GM23338 (cell line): ENCODE data around the gene HDHD5. TPM values are rescaled to one million over a fixed set of nuclear protein-coding genes. Genes with fewer than 3 reads are reported as not detected.

ENCODE experiments used
- ATAC-seq: fragments of 200-7000 bp; cut with Tn5 transposase; 3 replicates; pipeline ENCODE4 v1.9.1; 2020
- DNase-seq: peaks from one replicate; pipeline ENCODE4 v3.0.0-alpha.2; 2015; ENCODE audit warnings: low spot score
- H2AFZ ChIP-seq: fragments of 200-600 bp; sonication (generic); 2 replicates; pipeline ENCODE4 v1.8.0; 2016; ENCODE audit warnings: antibody characterized with exemption, mild to moderate bottlenecking, moderate library complexity
- H3F3A ChIP-seq: fragments of 200-600 bp; sonication (generic); replicated peaks from 2 replicates; pipeline ENCODE4 v1.8.0; 2017; ENCODE audit warnings: antibody characterized with exemption, mixed run types, low read depth
- H3K27ac ChIP-seq: fragments of 200-600 bp; sonication (generic); 2 replicates; pipeline ENCODE4 v1.6.1; 2016; ENCODE audit warnings: low read depth
- H3K27me3 ChIP-seq: fragments of 200-600 bp; sonication (generic); 2 replicates; pipeline ENCODE4 v1.8.0; 2016; ENCODE audit warnings: mild to moderate bottlenecking, mixed run types, moderate library complexity; ENCODE audit not compliant: insufficient read depth
- H3K36me3 ChIP-seq: fragments of 200-600 bp; sonication (generic); 2 replicates; pipeline ENCODE4 v1.8.0; 2016; ENCODE audit warnings: mild to moderate bottlenecking; ENCODE audit not compliant: insufficient read depth
- H3K4me1 ChIP-seq: fragments of 200-600 bp; sonication (generic); 2 replicates; pipeline ENCODE4 v1.8.0; 2016; ENCODE audit warnings: mild to moderate bottlenecking, moderate library complexity; ENCODE audit not compliant: insufficient read depth
- H3K4me2 ChIP-seq: fragments of 200-600 bp; sonication (generic); 2 replicates; pipeline ENCODE4 v1.7.1; 2017; ENCODE audit warnings: mixed run types
- H3K4me3 ChIP-seq: fragments of 200-600 bp; sonication (generic); 2 replicates; pipeline ENCODE4 v1.6.1; 2016; ENCODE audit warnings: mixed run types
- H3K79me2 ChIP-seq: fragments of 200-600 bp; sonication (generic); replicated peaks from 2 replicates; pipeline ENCODE4 v1.8.0; 2017; ENCODE audit warnings: mild to moderate bottlenecking; ENCODE audit not compliant: insufficient read depth
- H3K9me2 ChIP-seq: fragments of 200-600 bp; sonication (generic); 2 replicates; pipeline ENCODE4 v1.8.0; 2017; ENCODE audit not compliant: insufficient read depth
- H4K20me1 ChIP-seq: fragments of 200-600 bp; sonication (generic); replicated peaks from 2 replicates; pipeline ENCODE4 v1.8.0; 2017; ENCODE audit warnings: mild to moderate bottlenecking; ENCODE audit not compliant: insufficient read depth
- H3K27ac Mint-ChIP-seq: 2 replicates; pipeline ENCODE4 v1.8.0; 2020; ENCODE audit warnings: inconsistent platforms, mild to moderate bottlenecking, moderate library complexity, mixed read lengths
- H3K27me3 Mint-ChIP-seq: 3 replicates; pipeline ENCODE4 v1.8.0; 2022; ENCODE audit warnings: low read depth, mild to moderate bottlenecking, moderate library complexity, mixed read lengths, inconsistent platforms; ENCODE audit not compliant: insufficient read depth, poor library complexity
- H3K36me3 Mint-ChIP-seq: 3 replicates; pipeline ENCODE4 v1.8.0; 2021; ENCODE audit warnings: low read depth, mild to moderate bottlenecking, inconsistent platforms, moderate library complexity, mixed read lengths
- H3K4me1 Mint-ChIP-seq: 3 replicates; pipeline ENCODE4 v1.8.0; 2020; ENCODE audit warnings: mild to moderate bottlenecking, inconsistent platforms, mixed read lengths
- H3K4me3 Mint-ChIP-seq: 3 replicates; pipeline ENCODE4 v1.8.0; 2021; ENCODE audit warnings: moderate library complexity, mild to moderate bottlenecking, inconsistent platforms, mixed read lengths
- H3K9me3 Mint-ChIP-seq: 3 replicates; pipeline ENCODE4 v1.8.0; 2020; ENCODE audit warnings: moderate library complexity, mild to moderate bottlenecking, inconsistent platforms, mixed read lengths
- CREB1 ChIP-seq: fragments of 250-450 bp; sonication (Bioruptor Pico); IDR thresholded peaks from 2 replicates; pipeline ENCODE4 v1.5.0; 2020; ENCODE audit warnings: low read depth, mild to moderate bottlenecking, moderate library complexity
- ETS1 ChIP-seq: IDR thresholded peaks from 2 replicates; pipeline ENCODE4 v1.6.1; 2016; ENCODE audit warnings: antibody characterized with exemption
- EZH2 ChIP-seq: fragments of 200-600 bp; sonication (generic); IDR thresholded peaks from one replicate; pipeline ENCODE4 v1.8.0; 2017; ENCODE audit warnings: antibody characterized with exemption, mild to moderate bottlenecking, low read depth; ENCODE audit not compliant: unreplicated experiment
- EZH2phosphoT487 ChIP-seq: fragments of 200-600 bp; sonication (generic); IDR thresholded peaks from one replicate; pipeline ENCODE4 v1.8.1; 2018; ENCODE audit warnings: antibody characterized with exemption; ENCODE audit not compliant: unreplicated experiment
- JUNB ChIP-seq: IDR thresholded peaks from one replicate; pipeline ENCODE4 v1.6.1; 2016; ENCODE audit warnings: antibody characterized with exemption; ENCODE audit not compliant: unreplicated experiment
- NANOG ChIP-seq: IDR thresholded peaks from 2 replicates; pipeline ENCODE4 v1.6.1; 2016; ENCODE audit warnings: antibody characterized with exemption, borderline replicate concordance
- POLR2AphosphoS5 ChIP-seq: IDR thresholded peaks from 2 replicates; pipeline ENCODE4 v1.6.1; 2016; ENCODE audit warnings: antibody characterized with exemption, low read depth
- STAT1 ChIP-seq: IDR thresholded peaks from one replicate; pipeline ENCODE4 v1.6.1; 2016; ENCODE audit warnings: antibody characterized with exemption; ENCODE audit not compliant: unreplicated experiment
- ZNF114 ChIP-seq: fragments of 250-450 bp; sonication (Bioruptor Pico); IDR thresholded peaks from 2 replicates; pipeline ENCODE4 v1.5.0; 2020; ENCODE audit warnings: mild to moderate bottlenecking, moderate library complexity
- ZNF331 ChIP-seq: fragments of 250-450 bp; sonication (Bioruptor Pico); IDR thresholded peaks from 2 replicates; pipeline ENCODE4 v1.5.0; 2020; ENCODE audit warnings: low read depth, mild to moderate bottlenecking, moderate library complexity
- polyA plus RNA-seq: library from polyadenylated mRNA; unstranded; fragments of >200 nt; fragmentation: Nextera tagmentation; extraction: Ambion mirVana; gene quantifications from 2 replicates; pipeline ENCODE4 v1.2.1, GENCODE V29; 2016
- total RNA-seq: library from RNA; depleted of rRNA; stranded (reverse); fragments of >200 nt; shearing (Covaris generic); gene quantifications from 2 replicates; pipeline ENCODE4 v1.2.3, GENCODE V29; 2014
- TF ChIP-seq, protein P1 (sequence below): fragments of 250-450 bp; sonication (Bioruptor Pico); IDR thresholded peaks from 2 replicates; pipeline ENCODE4 v1.5.0; 2020; ENCODE audit warnings: mild to moderate bottlenecking, moderate library complexity
- TF ChIP-seq, protein P2 (sequence below), 2 experiments: fragments of 200-600 bp in 1 of 2; sonication (generic) in 1 of 2; conservative IDR thresholded peaks; 2 replicates each; pipeline versions ENCODE4 v1.5.1 to v1.6.1; 2016 to 2017; ENCODE audit warnings: antibody characterized with exemption in 2 of 2, low read depth in 2 of 2, mild to moderate bottlenecking in 2 of 2, moderate library complexity in 1 of 2
- TF ChIP-seq, protein P3 (sequence below): IDR thresholded peaks from one replicate; pipeline ENCODE4 v1.6.1; 2018; ENCODE audit warnings: antibody characterized with exemption; ENCODE audit not compliant: unreplicated experiment

Gene HDHD5
- total and polyA plus RNA-seq, 2 experiments from 2014 or later, result 70.0 to 116 TPM

- H3F3A ChIP-seq, result 0 out of 2 replicates have a peak, but pooled peaks cover 2% of the 10 kb centered on the region
- no peak overlapping the region for H3K4me2 ChIP-seq
- Mint-ChIP-seq H3K4me1 (no peaks in the 10 kb centered on the region; the same call in 2 of the 3 replicates), H3K27me3 (peaks cover 5% of the 10 kb centered on the region), H3K4me3 (no peak overlapping the region), H3K9me3 (no peaks in the 10 kb centered on the region; the same call in 2 of the 3 replicates), H3K36me3 (peaks cover 9% of the 10 kb centered on the region; the same call in 2 of the 3 replicates), H3K27ac (no peak overlapping the region)
- DNase-seq, result no peak
- TF ChIP-seq ETS1 (no peak), EZH2phosphoT487 (no peak), ZNF331 (CRISPR knock-in tag) (no peak), EZH2 (no peak), STAT1 (no peak), JUNB (no peak), ZNF114 (CRISPR knock-in tag) (no peak), NANOG (no peak), POLR2AphosphoS5 (no peak), CREB1 (CRISPR knock-in tag) (no peak)
- TF ChIP-seq, protein P1, sequence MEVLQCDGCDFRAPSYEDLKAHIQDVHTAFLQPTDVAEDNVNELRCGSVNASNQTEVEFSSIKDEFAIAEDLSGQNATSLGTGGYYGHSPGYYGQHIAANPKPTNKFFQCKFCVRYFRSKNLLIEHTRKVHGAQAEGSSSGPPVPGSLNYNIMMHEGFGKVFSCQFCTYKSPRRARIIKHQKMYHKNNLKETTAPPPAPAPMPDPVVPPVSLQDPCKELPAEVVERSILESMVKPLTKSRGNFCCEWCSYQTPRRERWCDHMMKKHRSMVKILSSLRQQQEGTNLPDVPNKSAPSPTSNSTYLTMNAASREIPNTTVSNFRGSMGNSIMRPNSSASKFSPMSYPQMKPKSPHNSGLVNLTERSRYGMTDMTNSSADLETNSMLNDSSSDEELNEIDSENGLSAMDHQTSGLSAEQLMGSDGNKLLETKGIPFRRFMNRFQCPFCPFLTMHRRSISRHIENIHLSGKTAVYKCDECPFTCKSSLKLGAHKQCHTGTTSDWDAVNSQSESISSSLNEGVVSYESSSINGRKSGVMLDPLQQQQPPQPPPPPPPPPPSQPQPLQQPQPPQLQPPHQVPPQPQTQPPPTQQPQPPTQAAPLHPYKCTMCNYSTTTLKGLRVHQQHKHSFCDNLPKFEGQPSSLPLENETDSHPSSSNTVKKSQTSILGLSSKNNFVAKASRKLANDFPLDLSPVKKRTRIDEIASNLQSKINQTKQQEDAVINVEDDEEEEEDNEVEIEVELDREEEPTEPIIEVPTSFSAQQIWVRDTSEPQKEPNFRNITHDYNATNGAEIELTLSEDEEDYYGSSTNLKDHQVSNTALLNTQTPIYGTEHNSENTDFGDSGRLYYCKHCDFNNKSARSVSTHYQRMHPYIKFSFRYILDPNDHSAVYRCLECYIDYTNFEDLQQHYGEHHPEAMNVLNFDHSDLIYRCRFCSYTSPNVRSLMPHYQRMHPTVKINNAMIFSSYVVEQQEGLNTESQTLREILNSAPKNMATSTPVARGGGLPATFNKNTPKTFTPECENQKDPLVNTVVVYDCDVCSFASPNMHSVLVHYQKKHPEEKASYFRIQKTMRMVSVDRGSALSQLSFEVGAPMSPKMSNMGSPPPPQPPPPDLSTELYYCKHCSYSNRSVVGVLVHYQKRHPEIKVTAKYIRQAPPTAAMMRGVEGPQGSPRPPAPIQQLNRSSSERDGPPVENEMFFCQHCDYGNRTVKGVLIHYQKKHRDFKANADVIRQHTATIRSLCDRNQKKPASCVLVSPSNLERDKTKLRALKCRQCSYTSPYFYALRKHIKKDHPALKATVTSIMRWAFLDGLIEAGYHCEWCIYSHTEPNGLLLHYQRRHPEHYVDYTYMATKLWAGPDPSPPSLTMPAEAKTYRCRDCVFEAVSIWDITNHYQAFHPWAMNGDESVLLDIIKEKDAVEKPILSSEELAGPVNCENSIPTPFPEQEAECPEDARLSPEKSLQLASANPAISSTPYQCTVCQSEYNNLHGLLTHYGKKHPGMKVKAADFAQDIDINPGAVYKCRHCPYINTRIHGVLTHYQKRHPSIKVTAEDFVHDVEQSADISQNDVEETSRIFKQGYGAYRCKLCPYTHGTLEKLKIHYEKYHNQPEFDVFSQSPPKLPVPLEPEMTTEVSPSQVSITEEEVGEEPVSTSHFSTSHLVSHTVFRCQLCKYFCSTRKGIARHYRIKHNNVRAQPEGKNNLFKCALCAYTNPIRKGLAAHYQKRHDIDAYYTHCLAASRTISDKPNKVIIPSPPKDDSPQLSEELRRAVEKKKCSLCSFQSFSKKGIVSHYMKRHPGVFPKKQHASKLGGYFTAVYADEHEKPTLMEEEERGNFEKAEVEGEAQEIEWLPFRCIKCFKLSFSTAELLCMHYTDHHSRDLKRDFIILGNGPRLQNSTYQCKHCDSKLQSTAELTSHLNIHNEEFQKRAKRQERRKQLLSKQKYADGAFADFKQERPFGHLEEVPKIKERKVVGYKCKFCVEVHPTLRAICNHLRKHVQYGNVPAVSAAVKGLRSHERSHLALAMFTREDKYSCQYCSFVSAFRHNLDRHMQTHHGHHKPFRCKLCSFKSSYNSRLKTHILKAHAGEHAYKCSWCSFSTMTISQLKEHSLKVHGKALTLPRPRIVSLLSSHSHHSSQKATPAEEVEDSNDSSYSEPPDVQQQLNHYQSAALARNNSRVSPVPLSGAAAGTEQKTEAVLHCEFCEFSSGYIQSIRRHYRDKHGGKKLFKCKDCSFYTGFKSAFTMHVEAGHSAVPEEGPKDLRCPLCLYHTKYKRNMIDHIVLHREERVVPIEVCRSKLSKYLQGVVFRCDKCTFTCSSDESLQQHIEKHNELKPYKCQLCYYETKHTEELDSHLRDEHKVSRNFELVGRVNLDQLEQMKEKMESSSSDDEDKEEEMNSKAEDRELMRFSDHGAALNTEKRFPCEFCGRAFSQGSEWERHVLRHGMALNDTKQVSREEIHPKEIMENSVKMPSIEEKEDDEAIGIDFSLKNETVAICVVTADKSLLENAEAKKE, result no peak
- TF ChIP-seq, protein P2, sequence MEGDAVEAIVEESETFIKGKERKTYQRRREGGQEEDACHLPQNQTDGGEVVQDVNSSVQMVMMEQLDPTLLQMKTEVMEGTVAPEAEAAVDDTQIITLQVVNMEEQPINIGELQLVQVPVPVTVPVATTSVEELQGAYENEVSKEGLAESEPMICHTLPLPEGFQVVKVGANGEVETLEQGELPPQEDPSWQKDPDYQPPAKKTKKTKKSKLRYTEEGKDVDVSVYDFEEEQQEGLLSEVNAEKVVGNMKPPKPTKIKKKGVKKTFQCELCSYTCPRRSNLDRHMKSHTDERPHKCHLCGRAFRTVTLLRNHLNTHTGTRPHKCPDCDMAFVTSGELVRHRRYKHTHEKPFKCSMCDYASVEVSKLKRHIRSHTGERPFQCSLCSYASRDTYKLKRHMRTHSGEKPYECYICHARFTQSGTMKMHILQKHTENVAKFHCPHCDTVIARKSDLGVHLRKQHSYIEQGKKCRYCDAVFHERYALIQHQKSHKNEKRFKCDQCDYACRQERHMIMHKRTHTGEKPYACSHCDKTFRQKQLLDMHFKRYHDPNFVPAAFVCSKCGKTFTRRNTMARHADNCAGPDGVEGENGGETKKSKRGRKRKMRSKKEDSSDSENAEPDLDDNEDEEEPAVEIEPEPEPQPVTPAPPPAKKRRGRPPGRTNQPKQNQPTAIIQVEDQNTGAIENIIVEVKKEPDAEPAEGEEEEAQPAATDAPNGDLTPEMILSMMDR (conservative IDR thresholded peaks at IDR 0.05; ENCODE audit: low read depth in 2 of 2), result no peak
- TF ChIP-seq, protein P3, sequence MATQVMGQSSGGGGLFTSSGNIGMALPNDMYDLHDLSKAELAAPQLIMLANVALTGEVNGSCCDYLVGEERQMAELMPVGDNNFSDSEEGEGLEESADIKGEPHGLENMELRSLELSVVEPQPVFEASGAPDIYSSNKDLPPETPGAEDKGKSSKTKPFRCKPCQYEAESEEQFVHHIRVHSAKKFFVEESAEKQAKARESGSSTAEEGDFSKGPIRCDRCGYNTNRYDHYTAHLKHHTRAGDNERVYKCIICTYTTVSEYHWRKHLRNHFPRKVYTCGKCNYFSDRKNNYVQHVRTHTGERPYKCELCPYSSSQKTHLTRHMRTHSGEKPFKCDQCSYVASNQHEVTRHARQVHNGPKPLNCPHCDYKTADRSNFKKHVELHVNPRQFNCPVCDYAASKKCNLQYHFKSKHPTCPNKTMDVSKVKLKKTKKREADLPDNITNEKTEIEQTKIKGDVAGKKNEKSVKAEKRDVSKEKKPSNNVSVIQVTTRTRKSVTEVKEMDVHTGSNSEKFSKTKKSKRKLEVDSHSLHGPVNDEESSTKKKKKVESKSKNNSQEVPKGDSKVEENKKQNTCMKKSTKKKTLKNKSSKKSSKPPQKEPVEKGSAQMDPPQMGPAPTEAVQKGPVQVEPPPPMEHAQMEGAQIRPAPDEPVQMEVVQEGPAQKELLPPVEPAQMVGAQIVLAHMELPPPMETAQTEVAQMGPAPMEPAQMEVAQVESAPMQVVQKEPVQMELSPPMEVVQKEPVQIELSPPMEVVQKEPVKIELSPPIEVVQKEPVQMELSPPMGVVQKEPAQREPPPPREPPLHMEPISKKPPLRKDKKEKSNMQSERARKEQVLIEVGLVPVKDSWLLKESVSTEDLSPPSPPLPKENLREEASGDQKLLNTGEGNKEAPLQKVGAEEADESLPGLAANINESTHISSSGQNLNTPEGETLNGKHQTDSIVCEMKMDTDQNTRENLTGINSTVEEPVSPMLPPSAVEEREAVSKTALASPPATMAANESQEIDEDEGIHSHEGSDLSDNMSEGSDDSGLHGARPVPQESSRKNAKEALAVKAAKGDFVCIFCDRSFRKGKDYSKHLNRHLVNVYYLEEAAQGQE, result no peak
- H3K36me3 ChIP-seq, result no peaks in the 10 kb centered on the region; the same call in 1 of the 2 replicates
- H3K27me3 ChIP-seq, result no peaks in the 10 kb centered on the region
- no peak for ATAC-seq
- no peaks in the 10 kb centered on the region for H3K9me2 ChIP-seq
- no peak overlapping the region for H3K27ac ChIP-seq
- H3K4me1 ChIP-seq, result no peaks in the 10 kb centered on the region
- 0 out of 2 replicates have a peak, but pooled peaks cover 3% of the 10 kb centered on the region for H4K20me1 ChIP-seq
- H2AFZ ChIP-seq, result no peak overlapping the region
- no peak overlapping the region for H3K4me3 ChIP-seq
- no peaks in the 10 kb centered on the region for H3K79me2 ChIP-seq
These were observed 53.6 kb downstream of the HDHD5 start for GRCh38 chr22:17105143-17106129.
